ENCODE results near the gene HERC5. TPM values are rescaled to one million over a fixed set of nuclear protein-coding genes. Genes with fewer than 3 reads are reported as not detected.
"Not testable (repeated sequence)": the region's sequence is repeated elsewhere in the genome, so short reads cannot be mapped to it uniquely, and the experiment has no call there.

HERC5 gene
- total RNA-seq, 8 experiments from 2014 or later = 0.32 to 11.3 (median 1.7) TPM

DNA sequence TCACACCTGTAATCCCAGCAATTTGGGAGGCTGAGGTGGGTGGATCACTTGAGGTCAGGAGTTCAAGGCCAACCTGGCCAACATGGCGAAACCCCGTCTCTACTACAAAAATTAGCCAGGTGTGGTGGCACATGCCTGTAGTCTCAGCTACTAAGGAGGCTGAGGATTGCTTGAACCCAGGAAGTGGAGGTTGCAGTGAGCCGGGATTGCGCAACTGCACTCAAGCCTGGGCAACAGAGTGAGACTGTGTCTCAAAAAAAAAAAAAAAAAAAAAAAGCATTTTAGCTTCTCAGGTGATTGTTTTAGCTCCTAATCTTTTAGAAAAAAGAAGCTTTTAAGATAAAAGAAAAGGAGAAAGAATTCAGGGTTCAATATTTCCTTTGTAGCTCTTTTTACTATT lies 19.0 kb upstream of the HERC5 start:
- ATAC-seq (replicated peaks in 6 of 8); in situ Hi-C loops (cut with MboI; ENCODE audit: low pct_unique_long_range_greater_than_20kb in 2 of 9, low sequenced_read_pairs in 9 of 9, unreplicated experiment in 9 of 9); H3K4me1 ChIP-seq (replicated peaks in 1 of 2); H3K27ac ChIP-seq; H3K4me3 ChIP-seq: not testable (repeated sequence)
- 79 to 100% (median 93%) methylated on average over 1 to 4 of the region's 4 CpGs; no CpG with 5 or more reads in 3 of the 10 experiments for WGBS, 10 experiments

GRCh38 chr4:88439161-88439760 lies 17.7 kb upstream of the HERC5 start:
- Histone ChIP-seq H3K4me1 (replicated peaks in 1 of 2) (no peaks in the 10 kb centered on the region), H3K27ac (no peak overlapping the region), H3K4me3 (no peak overlapping the region)
- 74 to 100% (median 94%) methylated on average over 2 to 3 of the region's 3 CpGs; no CpG with 5 or more reads in 1 of the 10 experiments for WGBS, 10 experiments
- peak in 3 of 8 experiments; percentile 52 to 80 (median 65) for ATAC-seq (replicated peaks in 6 of 8)
- in situ Hi-C loops (cut with MboI; ENCODE audit: low pct_unique_long_range_greater_than_20kb in 2 of 9, low sequenced_read_pairs in 9 of 9, unreplicated experiment in 9 of 9) = no loop called here

GRCh38 chr4:88440146-88440545 lies 16.8 kb upstream of the HERC5 start:
- Histone ChIP-seq H3K27ac (no peak overlapping the region), H3K4me1 (replicated peaks in 1 of 2) (no peaks in the 10 kb centered on the region), H3K4me3 (no peak overlapping the region)
- in situ Hi-C loops (cut with MboI; ENCODE audit: low pct_unique_long_range_greater_than_20kb in 2 of 9, low sequenced_read_pairs in 9 of 9, unreplicated experiment in 9 of 9) = no loop called here
- ATAC-seq (replicated peaks in 6 of 8) = no peak
- 67 to 100% (median 88%) methylated on average over 1 of the region's 1 CpG; no CpG with 5 or more reads in 6 of the 10 experiments for WGBS, 10 experiments

DNA sequence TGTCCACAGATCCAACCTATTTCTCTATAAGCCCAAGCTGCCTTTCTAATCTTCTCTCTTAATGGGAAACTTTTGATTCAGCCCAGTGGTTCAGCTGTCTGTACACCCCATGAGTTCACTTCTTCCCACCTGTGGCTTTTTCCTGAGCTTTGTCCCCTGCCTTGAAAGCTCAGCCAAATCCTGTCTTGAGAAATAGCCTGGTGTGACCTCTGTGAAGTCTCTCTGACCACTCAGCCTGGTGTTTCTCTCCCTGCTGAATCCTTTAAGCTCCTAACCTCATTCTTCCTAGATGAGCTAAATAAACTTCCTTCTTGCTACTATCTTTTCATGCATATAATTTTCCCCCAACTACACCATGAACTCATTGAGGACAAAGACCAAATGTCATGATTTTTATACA lies 15.2 kb upstream of the HERC5 start:
- Histone ChIP-seq H3K4me3 (no peak overlapping the region), H3K4me1 (replicated peaks in 1 of 2) (no peaks in the 10 kb centered on the region), H3K27ac (no peak overlapping the region)
- in situ Hi-C loops (cut with MboI; ENCODE audit: low pct_unique_long_range_greater_than_20kb in 2 of 9, low sequenced_read_pairs in 9 of 9, unreplicated experiment in 9 of 9) = no loop called here
- no peak for ATAC-seq (replicated peaks in 6 of 8)

- 80 to 100% (median 100%) methylated on average over 1 of the region's 1 CpG; no CpG with 5 or more reads in 3 of the 10 experiments for WGBS, 10 experiments
- in situ Hi-C loops (cut with MboI; ENCODE audit: low pct_unique_long_range_greater_than_20kb in 2 of 9, low sequenced_read_pairs in 9 of 9, unreplicated experiment in 9 of 9) = no loop called here
- no peak overlapping the region for H3K4me3 ChIP-seq
- H3K4me1 ChIP-seq (replicated peaks in 1 of 2) = no peaks in the 10 kb centered on the region
- peak in 3 of 8 experiments; percentile 34 to 64 (median 61) for ATAC-seq (replicated peaks in 6 of 8)
- H3K27ac ChIP-seq = no peak overlapping the region
These were observed 14.2 kb upstream of the HERC5 start for GRCh38 chr4:88442689-88443191.

DNA sequence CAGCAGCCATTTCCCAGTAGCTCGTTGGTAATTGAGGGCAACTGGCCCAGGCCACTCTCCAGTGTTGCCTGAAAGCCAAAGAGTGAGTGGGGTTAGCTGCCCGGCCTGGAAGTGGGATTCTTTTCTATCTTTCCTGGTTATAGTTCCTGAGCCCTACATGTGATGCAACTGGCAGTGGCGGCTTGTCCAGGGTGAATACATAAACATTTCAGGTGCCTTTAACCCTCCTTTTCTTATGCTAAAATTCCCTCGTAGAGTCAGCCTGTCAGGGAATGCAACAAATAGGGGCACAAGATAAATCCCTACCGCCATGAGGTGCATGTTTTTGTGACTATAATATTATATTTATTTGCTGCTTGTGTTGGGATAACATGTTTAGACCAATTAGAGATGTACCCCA lies 13.4 kb upstream of the HERC5 start:
- WGBS, 10 experiments = 40 to 100% (median 70%) methylated on average over 1 to 4 of the region's 5 CpGs; no CpG with 5 or more reads in 2 of the 10 experiments
- Histone ChIP-seq H3K4me1 (replicated peaks in 1 of 2) (no peaks in the 10 kb centered on the region), H3K4me3 (no peak overlapping the region), H3K27ac (no peak overlapping the region)
- ATAC-seq (replicated peaks in 6 of 8) = no peak
- in situ Hi-C loops (cut with MboI; ENCODE audit: low pct_unique_long_range_greater_than_20kb in 2 of 9, low sequenced_read_pairs in 9 of 9, unreplicated experiment in 9 of 9) = no loop called here

GRCh38 chr4:88445252-88445651 lies 11.7 kb upstream of the HERC5 start:
- WGBS, 10 experiments = 60 to 82% (median 74%) methylated on average over 1 to 4 of the region's 4 CpGs; no CpG with 5 or more reads in 2 of the 10 experiments
- ATAC-seq (replicated peaks in 6 of 8) = peak in 1 of 8 experiments; percentile 36
- Histone ChIP-seq H3K27ac (no peak overlapping the region), H3K4me1 (replicated peaks in 1 of 2) (no peaks in the 10 kb centered on the region), H3K4me3 (no peak overlapping the region)
- in situ Hi-C loops (cut with MboI; ENCODE audit: low pct_unique_long_range_greater_than_20kb in 2 of 9, low sequenced_read_pairs in 9 of 9, unreplicated experiment in 9 of 9) = no loop called here

GRCh38 chr4:88446124-88446523 lies 10.8 kb upstream of the HERC5 start:
- ATAC-seq (replicated peaks in 6 of 8) = peak in 1 of 8 experiments; percentile 6
- 21 to 74% (median 50%) methylated on average over 1 to 3 of the region's 3 CpGs; no CpG with 5 or more reads in 5 of the 10 experiments for WGBS, 10 experiments
- H3K27ac ChIP-seq = no peak overlapping the region
- no peak overlapping the region for H3K4me3 ChIP-seq
- in situ Hi-C loops (cut with MboI; ENCODE audit: low pct_unique_long_range_greater_than_20kb in 2 of 9, low sequenced_read_pairs in 9 of 9, unreplicated experiment in 9 of 9) = no loop called here
- no peaks in the 10 kb centered on the region for H3K4me1 ChIP-seq (replicated peaks in 1 of 2)

GRCh38 chr4:88447371-88448095 lies 9.4 kb upstream of the HERC5 start:
- no peak overlapping the region for H3K4me3 ChIP-seq
- ATAC-seq (replicated peaks in 6 of 8) = no peak
- WGBS, 10 experiments = 60 to 90% (median 70%) methylated on average over 1 to 4 of the region's 5 CpGs; no CpG with 5 or more reads in 4 of the 10 experiments
- no peak overlapping the region for H3K27ac ChIP-seq
- in situ Hi-C loops (cut with MboI; ENCODE audit: low pct_unique_long_range_greater_than_20kb in 2 of 9, low sequenced_read_pairs in 9 of 9, unreplicated experiment in 9 of 9) = no loop called here
- no peaks in the 10 kb centered on the region for H3K4me1 ChIP-seq (replicated peaks in 1 of 2)

GRCh38 chr4:88448211-88448765 lies 8.6 kb upstream of the HERC5 start:
- H3K27ac ChIP-seq; H3K4me3 ChIP-seq; H3K4me1 ChIP-seq (replicated peaks in 1 of 2); in situ Hi-C loops (cut with MboI; ENCODE audit: low pct_unique_long_range_greater_than_20kb in 2 of 9, low sequenced_read_pairs in 9 of 9, unreplicated experiment in 9 of 9): not testable (repeated sequence)
- ATAC-seq (replicated peaks in 6 of 8) = peak in 3 of 8 experiments; percentile 6 to 49 (median 15)
- WGBS, 10 experiments = 0 to 100% (median 92%) methylated on average over 1 to 4 of the region's 7 CpGs; no CpG with 5 or more reads in 1 of the 10 experiments

DNA sequence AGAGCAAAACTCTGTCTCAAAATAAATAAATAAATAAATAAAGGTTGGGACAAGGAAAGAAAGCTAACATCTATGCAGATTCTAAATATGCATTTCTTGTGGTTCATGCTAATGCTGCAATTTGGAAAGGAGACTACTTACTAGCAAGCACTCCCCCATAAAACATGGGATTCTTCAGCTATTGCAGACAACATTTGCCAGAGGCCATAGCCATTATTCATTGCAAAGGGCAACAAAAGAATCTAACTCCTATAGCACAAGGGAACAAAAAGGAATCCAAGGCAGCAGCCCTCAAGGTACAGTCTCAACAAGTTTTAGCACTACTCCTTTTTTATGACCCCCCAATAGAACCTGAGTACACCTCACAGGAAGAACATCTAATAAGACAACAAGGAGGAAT lies 8.0 kb upstream of the HERC5 start:
- no peak overlapping the region for H3K27ac ChIP-seq
- no peaks in the 10 kb centered on the region for H3K4me1 ChIP-seq (replicated peaks in 1 of 2)
- in situ Hi-C loops (cut with MboI; ENCODE audit: low pct_unique_long_range_greater_than_20kb in 2 of 9, low sequenced_read_pairs in 9 of 9, unreplicated experiment in 9 of 9) = no loop called here
- no peak overlapping the region for H3K4me3 ChIP-seq
- peak in 3 of 8 experiments; percentile 89 to 99 (median 94) for ATAC-seq (replicated peaks in 6 of 8)

DNA sequence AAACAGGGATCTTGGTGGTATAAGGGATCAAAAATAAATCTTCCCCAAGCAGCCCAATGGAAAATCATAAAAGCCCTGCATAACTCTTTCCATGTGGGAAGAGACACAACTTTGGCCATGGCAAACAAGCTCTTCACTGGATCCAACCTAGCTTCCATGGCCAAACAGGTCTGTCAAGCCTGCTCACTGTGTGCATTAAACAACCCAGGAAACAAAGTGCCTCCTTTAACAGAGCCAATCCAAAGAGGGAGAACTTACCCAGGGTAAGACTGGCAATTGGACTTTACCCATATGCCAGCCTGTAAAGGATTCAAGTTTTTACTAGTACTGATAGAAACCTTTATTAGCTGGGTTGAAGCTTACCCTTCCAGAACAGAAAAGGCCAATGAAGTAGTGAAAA lies 7.6 kb upstream of the HERC5 start:
- ATAC-seq (replicated peaks in 6 of 8) = peak in 1 of 8 experiments; percentile 23
- H3K4me1 ChIP-seq (replicated peaks in 1 of 2) = no peaks in the 10 kb centered on the region
- no peak overlapping the region for H3K4me3 ChIP-seq
- no peak overlapping the region for H3K27ac ChIP-seq
- in situ Hi-C loops (cut with MboI; ENCODE audit: low pct_unique_long_range_greater_than_20kb in 2 of 9, low sequenced_read_pairs in 9 of 9, unreplicated experiment in 9 of 9) = no loop called here

GRCh38 chr4:88451205-88451604 lies 5.7 kb upstream of the HERC5 start:
- ATAC-seq (replicated peaks in 6 of 8) = no peak
- Histone ChIP-seq H3K27ac (no peak overlapping the region), H3K4me3 (no peak overlapping the region), H3K4me1 (replicated peaks in 1 of 2) (no peaks in the 10 kb centered on the region)
- WGBS, 10 experiments = 20 to 71% (median 57%) methylated on average over 1 to 2 of the region's 2 CpGs; no CpG with 5 or more reads in 3 of the 10 experiments
- in situ Hi-C loops (cut with MboI; ENCODE audit: low pct_unique_long_range_greater_than_20kb in 2 of 9, low sequenced_read_pairs in 9 of 9, unreplicated experiment in 9 of 9) = no loop called here
